Middle frontal gyrus (tissue), 1 donor: ENCODE measurements around the gene C9orf43.

Source experiments
- DNase-seq: peaks from one replicate; pipeline ENCODE4 v3.0.0-alpha.2; 2015; ENCODE audit warnings: low spot score; ENCODE audit errors: extremely low spot score

C9orf43 gene

DNA sequence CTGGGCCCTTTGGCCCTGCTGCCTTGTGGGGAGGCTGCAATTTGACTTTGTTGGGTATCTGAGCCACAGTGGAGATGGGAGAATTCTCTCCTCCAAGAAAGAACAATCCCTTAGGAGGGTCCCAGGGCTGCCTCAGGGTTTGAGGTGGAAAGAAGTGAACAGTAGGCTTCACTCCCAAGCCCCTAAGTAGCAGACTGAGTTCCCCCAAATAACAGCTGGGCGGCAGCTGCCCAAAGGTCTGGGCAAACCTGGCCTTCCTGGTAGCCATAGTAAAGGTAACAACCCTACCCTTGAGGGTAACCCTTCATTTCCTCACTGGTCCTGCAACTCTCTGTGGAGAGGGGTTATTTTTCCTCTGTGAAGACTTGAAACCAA, 53.7 kb downstream of the C9orf43 start:
- DNase-seq: no peak

DNA sequence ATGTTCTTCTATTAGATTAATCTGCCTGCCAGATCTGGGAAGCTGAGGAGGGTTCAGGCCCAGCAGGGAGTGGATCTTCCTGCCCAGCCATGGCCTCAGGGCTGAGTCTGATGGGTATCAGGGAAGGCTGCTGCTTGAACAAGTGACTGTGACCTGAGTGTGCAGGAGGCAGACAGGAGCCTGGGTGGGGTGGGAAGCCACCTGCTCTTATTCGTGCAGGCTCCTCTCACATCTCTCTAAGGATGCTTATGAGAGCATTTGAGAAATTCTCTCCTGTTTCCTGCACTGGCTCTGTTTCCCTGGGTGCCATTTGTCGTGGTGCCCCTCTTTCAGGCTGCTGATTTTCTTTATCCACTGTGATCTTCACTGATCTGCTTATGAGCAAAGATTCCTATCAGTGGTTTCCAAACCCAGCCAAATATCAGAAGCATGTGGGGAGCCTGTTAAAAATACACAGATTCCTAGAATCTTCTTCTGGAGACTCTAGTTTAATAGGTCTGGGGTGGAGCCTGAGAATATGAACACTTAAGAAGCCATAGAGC, 55.1 kb downstream of the C9orf43 start:
- DNase-seq: no peak

DNA sequence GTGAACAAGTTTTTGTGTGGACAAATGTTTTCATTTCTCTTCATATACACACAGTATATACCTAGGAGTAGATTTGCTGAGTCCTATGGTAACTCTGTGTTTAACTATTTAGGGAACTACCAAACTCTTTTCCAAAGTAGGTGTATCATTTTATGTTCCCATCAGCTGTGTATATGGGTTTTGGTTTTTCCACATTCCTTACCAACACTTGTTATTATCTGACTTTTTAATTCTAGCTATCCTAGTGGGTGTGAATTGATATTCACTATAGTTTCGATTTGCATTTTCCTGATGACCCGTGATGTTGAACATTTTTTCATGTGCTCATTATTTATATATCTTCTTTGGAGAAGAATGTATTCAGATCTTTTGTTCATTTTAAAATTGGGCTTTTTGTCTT, 56.6 kb downstream of the C9orf43 start:
- no peak for DNase-seq

DNA sequence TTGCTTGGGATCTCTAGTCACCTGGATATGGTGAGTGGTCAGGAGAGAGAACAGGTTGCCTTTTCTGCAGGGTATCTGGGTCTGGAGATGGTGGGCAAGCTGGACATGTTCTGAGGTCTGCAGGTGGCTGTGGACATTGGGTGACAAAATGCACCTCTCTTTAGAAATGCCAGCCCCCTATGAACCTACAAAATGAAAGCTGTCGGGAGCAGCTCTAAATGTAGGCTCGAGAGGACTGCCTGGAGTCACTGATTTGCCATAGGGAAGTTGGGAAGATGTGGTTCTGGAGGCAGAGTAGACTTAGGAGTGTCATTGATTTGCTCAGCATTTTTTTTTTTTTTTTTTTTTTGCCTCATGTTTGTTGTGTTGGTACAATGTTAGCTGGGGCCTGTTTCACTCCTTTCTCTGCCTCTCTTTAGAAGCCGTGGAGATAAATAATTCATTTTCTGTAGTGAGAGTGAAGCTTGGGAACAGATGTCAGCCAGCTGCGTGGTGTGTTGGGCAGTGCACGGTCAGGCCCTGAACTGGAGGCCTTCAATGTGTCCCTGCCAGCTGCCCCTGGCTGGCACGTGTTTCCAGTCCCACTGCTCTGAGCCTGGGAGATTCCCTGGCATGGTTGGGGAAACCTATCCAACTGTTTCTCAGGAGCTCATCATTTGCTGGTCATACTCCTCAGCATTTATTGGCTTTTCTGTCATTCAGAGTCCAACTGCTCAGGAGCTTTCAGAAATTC, 58.3 kb downstream of the C9orf43 start:
- DNase-seq: no peak

DNA sequence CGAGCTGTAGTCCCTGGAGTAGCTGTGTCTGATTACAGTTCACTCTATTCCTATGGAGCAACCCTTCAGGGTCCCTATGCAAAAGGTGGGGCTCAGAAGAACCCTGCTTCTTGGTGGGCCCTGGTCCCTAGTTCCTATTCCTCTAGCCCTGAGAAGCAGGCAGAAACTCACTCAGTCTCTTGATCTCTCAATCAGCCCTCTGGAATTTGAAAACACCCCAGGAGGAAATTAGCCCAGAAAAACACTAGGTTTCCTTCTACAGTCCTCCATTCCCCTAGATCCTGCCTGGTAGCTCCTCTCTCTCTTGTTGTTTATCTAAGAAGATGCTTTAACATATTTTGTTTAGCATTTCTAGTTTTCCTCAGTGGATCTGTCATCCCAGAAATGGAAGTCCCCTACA, 60.6 kb downstream of the C9orf43 start:
- no peak for DNase-seq

DNA sequence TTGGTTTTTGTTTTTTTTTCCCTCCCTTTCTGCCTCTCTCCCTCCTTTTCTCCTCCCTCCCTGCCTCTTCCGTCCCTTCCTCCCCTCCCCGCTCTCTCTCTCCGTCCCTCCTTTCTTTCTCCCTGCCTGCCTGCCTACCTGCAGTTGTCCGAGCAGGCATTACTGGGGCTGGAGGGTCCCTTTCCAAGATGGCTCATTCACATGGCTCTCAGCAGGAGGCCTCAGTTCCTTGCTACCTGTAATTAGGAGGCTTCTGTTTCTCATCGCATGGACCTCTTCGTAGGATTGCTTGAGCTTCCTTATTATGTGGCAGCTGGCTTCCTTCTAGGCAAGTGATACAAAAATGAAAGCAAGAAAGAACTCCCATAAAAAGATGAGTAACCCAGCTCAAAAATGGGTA, 61.0 kb downstream of the C9orf43 start:
- no peak for DNase-seq

- DNase-seq: no peak
Observed at GRCh38 chr9:113472199-113472598, 61.7 kb downstream of the C9orf43 start.

DNA sequence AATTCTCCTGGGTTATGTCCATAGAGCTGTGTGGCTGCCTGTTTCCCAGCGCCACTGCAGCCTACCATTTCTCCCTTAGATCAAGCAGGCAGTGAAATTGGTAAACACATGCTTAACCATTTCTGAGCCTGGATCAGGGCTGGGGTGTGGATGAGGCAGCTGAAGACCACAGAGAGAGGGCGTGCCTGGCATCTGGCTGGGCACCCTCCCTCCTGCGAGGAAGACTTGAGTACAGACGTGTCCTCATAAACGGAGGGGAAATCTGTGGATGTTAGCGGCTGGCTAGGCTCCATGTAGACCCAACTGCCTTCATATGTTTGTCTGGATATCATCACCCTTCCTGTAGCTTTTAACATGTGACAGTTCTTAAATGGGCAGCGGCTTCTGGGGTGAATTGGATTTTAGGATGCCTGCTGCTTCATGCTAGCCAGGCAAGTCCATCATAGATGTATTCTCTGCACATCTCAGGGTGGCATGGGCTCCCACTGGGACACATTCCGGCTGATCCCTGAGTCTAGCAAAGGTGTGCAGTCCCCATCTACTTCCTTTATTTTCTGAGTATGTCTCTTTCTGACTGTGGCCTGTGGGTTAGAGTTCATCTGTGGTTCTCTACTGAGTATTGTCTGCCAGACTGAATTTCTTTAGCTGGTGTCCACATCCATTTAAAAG, 63.9 kb downstream of the C9orf43 start:
- DNase-seq: no peak

GRCh38 chr9:113475031-113475430, 64.5 kb downstream of the C9orf43 start:
- DNase-seq: no peak

DNA sequence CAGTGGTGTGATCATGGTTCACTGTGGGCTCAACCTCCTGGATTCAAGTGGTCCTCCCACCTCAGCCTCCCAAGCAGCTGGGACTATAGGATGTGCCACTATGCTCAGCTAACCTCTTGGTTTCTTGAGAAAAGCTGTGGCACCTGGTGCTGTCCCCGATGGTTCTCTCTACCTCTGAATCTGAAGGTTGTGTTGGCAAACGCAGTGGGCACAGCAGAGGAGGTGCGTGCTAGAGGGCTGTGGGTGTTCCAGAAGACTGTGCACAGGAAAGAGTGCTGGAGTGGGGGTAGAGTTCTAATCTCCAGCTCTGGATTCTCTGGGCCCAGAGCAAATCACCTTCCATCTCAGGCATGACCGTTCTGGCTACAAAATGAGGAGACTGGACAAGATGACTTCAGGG, 65.4 kb downstream of the C9orf43 start:
- DNase-seq: no peak

GRCh38 chr9:113476511-113476916, 66.0 kb downstream of the C9orf43 start:
- no peak for DNase-seq

DNA sequence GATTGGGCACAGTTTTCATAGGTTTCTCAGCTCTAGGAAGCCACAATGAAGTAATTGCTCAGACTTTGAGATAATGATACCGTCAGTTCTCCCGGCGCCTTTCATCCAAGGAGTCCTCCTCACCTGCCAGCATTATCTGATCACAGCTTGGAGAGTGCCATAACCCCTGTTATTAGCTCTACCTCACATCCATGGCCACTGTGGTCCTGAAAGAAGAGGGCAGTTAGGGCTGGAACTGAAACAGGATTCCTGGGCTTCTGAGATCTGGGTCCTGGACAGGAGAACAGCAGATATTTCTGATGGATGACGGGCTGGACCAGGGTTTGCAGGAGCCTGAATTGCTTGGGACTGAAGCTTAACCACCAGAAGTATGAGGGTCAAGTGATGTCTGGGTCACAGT, 66.5 kb downstream of the C9orf43 start:
- no peak for DNase-seq

GRCh38 chr9:113477661-113478060, 67.1 kb downstream of the C9orf43 start:
- DNase-seq: no peak

GRCh38 chr9:113479174-113479621, 68.7 kb downstream of the C9orf43 start:
- DNase-seq: no peak
